Dendritic cell treated with granulocyte-macrophage colony-stimulating factor and Interleukin-4, amounts not matched to agents 40 ng/mL and 50 ng/mL, for 4 days (primary cell): ENCODE data around the gene RAB10.
"Not testable (repeated sequence)": the region's sequence is repeated elsewhere in the genome, so short reads cannot be mapped to it uniquely, and the experiment has no call there.

Experiments used
- H3K27ac Mint-ChIP-seq: one replicate; pipeline ENCODE4 v1.8.0; 2022; ENCODE audit warnings: mild to moderate bottlenecking, mixed read lengths
- H3K27me3 Mint-ChIP-seq: one replicate; pipeline ENCODE4 v1.8.0; 2022; ENCODE audit warnings: mild to moderate bottlenecking, mixed read lengths
- H3K36me3 Mint-ChIP-seq: one replicate; pipeline ENCODE4 v1.8.0; 2022; ENCODE audit warnings: low read depth, mixed read lengths
- H3K4me1 Mint-ChIP-seq: one replicate; pipeline ENCODE4 v1.8.0; 2022; ENCODE audit warnings: low read depth, mixed read lengths
- H3K4me3 Mint-ChIP-seq: one replicate; pipeline ENCODE4 v1.8.0; 2022; ENCODE audit warnings: mild to moderate bottlenecking, moderate library complexity, mixed read lengths
- H3K9me3 Mint-ChIP-seq: one replicate; pipeline ENCODE4 v1.8.0; 2022; ENCODE audit warnings: mixed read lengths
- intact Hi-C: fragments of 100-400 bp; cut with micrococcal nuclease; formaldehyde crosslinking; loops from one replicate; pipeline ENCODE4 v1.15.0; 2022

The RAB10 gene

DNA sequence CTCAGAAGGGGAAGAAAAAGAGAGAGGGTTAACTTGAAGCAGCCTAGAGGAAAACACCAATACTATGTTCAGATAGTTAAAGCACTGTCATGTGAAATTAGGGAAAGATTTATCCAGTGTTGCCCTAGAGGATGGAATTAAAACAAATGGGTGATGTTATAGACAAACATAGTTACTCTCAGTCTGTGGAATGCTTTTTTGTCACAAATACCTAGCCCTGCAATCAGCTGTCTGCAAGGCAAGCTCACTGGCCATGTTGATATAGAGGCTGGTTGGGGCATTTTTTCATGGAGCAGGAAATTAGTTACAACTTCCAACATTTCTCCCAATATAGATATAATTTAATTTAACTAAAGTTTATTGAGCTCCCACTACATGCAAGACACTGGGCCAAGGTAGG, 8.4 kb upstream of the RAB10 start:
- Mint-ChIP-seq H3K9me3 (no peaks in the 10 kb centered on the region), H3K36me3 (no peaks in the 10 kb centered on the region), H3K27ac (no peak overlapping the region), H3K4me1 (peaks cover 10% of the 10 kb centered on the region), H3K27me3 (no peaks in the 10 kb centered on the region), H3K4me3 (no peak overlapping the region)
- intact Hi-C loops, result no loop called here

GRCh38 chr2:26028083-26028482, 5.8 kb upstream of the RAB10 start:
- H3K9me3 Mint-ChIP-seq, intact Hi-C loops, H3K4me3 Mint-ChIP-seq, H3K36me3 Mint-ChIP-seq, H3K27me3 Mint-ChIP-seq, H3K27ac Mint-ChIP-seq: not testable (repeated sequence)
- H3K4me1 Mint-ChIP-seq, result peaks cover 21% of the 10 kb centered on the region

DNA sequence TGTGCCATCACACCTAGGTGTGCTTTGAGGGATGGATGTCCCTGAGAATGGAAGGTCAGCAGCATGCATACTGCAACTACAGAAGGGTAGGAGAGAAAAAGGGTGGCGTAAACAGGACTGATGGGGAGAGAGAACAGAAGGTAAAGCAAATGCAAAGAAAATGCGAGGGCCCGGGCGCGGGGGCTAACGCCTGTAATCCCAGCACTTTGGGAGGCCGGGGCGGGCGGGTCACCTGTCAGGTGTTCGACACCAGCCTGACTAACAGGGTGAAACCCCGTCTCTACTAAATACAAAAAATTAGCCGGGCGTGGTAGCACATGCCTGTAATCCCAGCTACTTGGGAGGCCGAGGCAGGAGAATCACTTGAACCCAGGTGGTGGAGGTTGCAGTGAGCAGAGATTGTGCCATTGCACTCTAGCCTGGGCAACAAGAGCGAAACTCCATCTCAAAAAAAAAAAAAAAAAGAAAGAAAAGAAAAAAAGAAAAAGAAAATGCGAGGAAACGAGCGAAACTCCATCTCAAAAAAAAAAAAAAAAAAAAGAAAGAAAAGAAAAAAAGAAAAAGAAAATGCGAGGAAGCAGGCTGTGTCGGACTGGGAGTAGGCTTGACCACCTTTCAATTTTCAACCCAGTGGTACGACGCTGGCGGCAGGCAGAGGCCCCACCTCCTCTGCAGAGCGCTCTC, 1.2 kb upstream of the RAB10 start:
- H3K9me3 Mint-ChIP-seq, H3K27me3 Mint-ChIP-seq: not testable (repeated sequence)
- peaks cover 29% of the 10 kb centered on the region for H3K4me1 Mint-ChIP-seq
- intact Hi-C loops, result loop anchor here (2.0 kb wide), 1 partner anchor 24 kb away; no protein-coding TSS in a partner anchor
- peaks cover 44% of the 10 kb centered on the region for H3K36me3 Mint-ChIP-seq
- peak overlapping the region; percentile 93 for H3K27ac Mint-ChIP-seq
- peak overlapping the region; percentile 81 for H3K4me3 Mint-ChIP-seq

DNA sequence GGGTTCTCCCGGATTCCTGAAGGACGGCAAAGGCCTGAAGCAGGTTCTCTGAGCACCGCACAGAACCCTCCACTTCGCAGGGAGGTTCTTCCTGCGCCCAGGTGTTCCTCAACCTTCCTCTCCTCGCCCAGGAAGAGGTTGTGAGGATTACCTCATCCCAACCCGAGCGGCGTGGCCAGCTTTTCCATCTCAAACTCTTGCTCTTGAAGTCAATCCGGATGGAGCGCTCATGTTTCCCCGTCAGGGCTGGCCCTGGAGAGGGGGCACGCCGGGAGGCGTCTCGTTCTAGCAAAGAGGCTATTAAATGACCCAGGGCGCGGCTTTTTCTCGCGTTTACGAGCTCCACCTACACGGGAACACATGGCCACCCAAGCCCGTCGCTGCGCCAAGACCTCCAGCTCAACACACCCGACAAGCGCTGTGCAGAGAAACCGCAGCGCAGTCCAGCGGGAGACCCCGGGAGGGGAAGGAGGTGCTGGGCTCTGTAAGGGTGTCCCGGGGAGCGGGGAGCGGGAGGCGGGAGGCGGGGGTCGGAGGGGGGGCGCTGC, 540 bp upstream of the RAB10 start:
- Mint-ChIP-seq H3K36me3 (peaks cover 50% of the 10 kb centered on the region), H3K9me3 (no peaks in the 10 kb centered on the region), H3K4me3 (peak overlapping the region; percentile 81), H3K4me1 (peaks cover 35% of the 10 kb centered on the region), H3K27me3 (no peaks in the 10 kb centered on the region), H3K27ac (peak overlapping the region; percentile 93)
- intact Hi-C loops, result loop anchor here (2.0 kb wide), 1 partner anchor 25 kb away; no protein-coding TSS in a partner anchor

DNA sequence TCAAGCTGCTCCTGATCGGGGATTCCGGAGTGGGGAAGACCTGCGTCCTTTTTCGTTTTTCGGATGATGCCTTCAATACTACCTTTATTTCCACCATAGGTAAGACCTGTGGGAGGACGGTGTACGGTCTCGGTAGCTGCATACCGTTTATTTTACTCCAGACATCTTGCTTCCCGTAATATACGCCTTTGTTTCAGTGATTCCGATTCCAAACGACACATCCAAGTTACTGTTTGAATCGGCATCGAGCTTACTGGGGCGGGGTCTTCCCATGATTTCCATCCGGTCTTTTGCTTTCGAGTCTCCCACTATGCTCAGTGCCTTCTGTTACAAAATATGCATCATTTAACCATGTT, 731 bp downstream of the RAB10 start:
- intact Hi-C loops, result loop anchor here (2.0 kb wide), 2 partner anchors 32 to 44 kb away; no protein-coding TSS in a partner anchor
- Mint-ChIP-seq H3K9me3 (no peaks in the 10 kb centered on the region), H3K4me3 (peak overlapping the region; percentile 93), H3K27me3 (no peaks in the 10 kb centered on the region), H3K36me3 (peaks cover 55% of the 10 kb centered on the region), H3K27ac (peak overlapping the region; percentile 93), H3K4me1 (peaks cover 40% of the 10 kb centered on the region)

- Mint-ChIP-seq H3K27ac (peak overlapping the region; percentile 93), H3K9me3 (no peaks in the 10 kb centered on the region), H3K4me3 (peak overlapping the region; percentile 93), H3K4me1 (peaks cover 42% of the 10 kb centered on the region), H3K36me3 (peaks cover 57% of the 10 kb centered on the region), H3K27me3 (no peaks in the 10 kb centered on the region)
- intact Hi-C loops, result loop anchor here (2.0 kb wide), 2 partner anchors 32 to 44 kb away; no protein-coding TSS in a partner anchor
These were observed 1.3 kb downstream of the RAB10 start for GRCh38 chr2:26035090-26035743.

DNA sequence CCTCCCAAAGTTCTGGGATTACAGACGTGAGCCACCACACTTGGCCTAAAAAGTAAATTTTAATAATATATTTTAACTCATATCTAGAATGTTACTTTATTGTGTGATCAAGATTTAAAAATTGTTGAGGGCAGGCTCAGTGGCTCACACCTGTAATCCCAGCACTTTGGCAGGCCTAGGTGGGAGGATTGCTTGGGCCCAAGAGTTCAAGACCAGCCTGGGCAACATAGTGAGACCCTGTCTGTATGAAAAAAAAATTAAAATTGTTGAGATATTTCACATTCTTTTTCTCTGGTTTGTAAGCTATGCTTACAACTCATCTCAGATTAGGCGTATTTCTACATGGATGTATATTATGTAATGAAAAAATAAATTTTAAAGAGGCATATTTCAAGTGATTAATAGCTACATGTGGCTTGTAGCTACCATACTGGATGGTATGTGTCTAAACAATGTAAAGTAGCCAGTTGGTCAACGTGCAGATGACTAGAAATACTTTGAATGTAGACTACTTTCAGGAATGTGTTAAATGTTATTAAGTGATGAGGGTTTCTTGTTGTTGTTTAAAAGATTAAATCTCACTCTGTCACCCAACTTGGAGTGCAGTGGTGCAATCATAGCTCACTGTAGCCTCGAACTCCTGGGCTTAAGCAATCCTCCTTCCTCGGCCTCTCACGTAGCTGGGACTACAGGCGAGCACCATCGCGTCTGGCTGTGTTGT, 5.9 kb downstream of the RAB10 start:
- H3K36me3 Mint-ChIP-seq, result peaks cover 72% of the 10 kb centered on the region
- no peak overlapping the region for H3K4me3 Mint-ChIP-seq
- H3K4me1 Mint-ChIP-seq, result peaks cover 70% of the 10 kb centered on the region
- intact Hi-C loops, result loop anchor here (10.0 kb wide), 1 partner anchor 55 kb away; no protein-coding TSS in a partner anchor
- no peak overlapping the region for H3K27ac Mint-ChIP-seq
- no peaks in the 10 kb centered on the region for H3K27me3 Mint-ChIP-seq
- no peaks in the 10 kb centered on the region for H3K9me3 Mint-ChIP-seq

DNA sequence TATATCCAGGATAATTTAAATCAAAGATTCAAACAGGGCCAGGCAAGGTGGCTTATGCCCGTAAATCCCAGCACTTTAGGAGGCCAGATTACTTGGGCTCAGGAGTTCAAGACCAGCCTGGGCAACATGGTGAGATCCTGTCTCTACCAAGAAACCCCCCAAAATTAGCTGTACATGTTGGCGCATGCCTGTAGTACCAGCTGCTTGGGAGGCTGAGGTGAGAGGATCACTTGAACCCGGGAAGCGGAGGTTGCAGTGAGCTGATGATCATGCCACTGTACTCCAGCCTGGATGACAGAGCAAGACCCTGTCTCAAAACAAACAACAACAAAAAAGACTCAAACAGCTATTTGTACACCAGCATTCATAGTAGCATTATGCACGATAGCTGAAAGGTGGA, 9.2 kb downstream of the RAB10 start:
- Mint-ChIP-seq H3K4me1 (peaks cover 72% of the 10 kb centered on the region), H3K27me3 (no peaks in the 10 kb centered on the region), H3K9me3 (no peaks in the 10 kb centered on the region), H3K27ac (no peak overlapping the region), H3K4me3 (no peak overlapping the region), H3K36me3 (peaks cover 65% of the 10 kb centered on the region)
- intact Hi-C loops, result loop anchor here (10.0 kb wide), 1 partner anchor 52 kb away; no protein-coding TSS in a partner anchor

DNA sequence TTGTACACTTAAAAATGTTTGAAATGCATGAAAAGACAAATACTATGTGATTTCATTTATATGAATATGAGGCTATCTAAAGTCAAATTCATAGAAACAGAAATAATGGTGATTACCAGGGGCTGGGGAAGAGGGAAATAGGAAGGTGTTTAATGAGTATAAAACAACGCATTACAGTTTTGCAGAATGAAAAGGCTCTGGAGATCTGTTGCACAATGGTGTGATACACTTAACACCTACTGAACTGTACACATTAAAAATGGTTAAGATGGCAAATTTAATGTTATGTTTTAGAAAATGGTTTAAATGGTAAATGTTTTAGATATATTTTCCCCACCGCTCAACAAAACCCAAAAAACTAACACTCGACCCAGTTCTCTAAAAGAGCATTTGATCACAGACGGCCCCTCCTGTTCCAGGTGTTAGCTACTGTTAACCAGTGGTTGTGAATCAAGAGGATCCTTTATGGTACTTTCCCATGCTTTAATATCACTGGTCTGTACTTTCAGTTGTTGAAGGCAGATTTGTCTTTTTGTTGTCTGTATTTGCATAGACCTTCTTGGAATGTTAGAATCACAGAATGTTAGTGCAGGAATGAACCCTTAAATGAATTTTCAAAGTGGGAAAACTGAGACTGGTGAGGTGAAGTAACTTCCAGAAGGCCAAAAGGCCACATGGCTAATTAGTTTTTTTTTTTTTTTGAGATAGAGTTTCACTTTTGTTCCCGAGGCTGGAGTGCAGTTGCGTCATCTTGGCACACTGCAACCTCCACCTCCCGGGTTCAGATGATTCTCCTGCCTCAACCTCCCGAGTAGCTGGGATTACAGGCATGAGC, 10.2 kb downstream of the RAB10 start:
- no peaks in the 10 kb centered on the region for H3K9me3 Mint-ChIP-seq
- intact Hi-C loops, result loop anchor here (10.0 kb wide), 1 partner anchor 51 kb away; no protein-coding TSS in a partner anchor
- peak overlapping the region; percentile 26 for H3K27ac Mint-ChIP-seq
- peaks cover 66% of the 10 kb centered on the region for H3K36me3 Mint-ChIP-seq
- H3K4me1 Mint-ChIP-seq, result peaks cover 74% of the 10 kb centered on the region
- H3K27me3 Mint-ChIP-seq, result no peaks in the 10 kb centered on the region
- H3K4me3 Mint-ChIP-seq, result peak overlapping the region; percentile 45

- Mint-ChIP-seq H3K9me3 (no peaks in the 10 kb centered on the region), H3K27me3 (no peaks in the 10 kb centered on the region), H3K36me3 (peaks cover 74% of the 10 kb centered on the region), H3K27ac (no peak overlapping the region), H3K4me3 (no peak overlapping the region), H3K4me1 (peaks cover 83% of the 10 kb centered on the region)
- intact Hi-C loops, result loop anchor here (10.0 kb wide), 1 partner anchor 46 kb away; no protein-coding TSS in a partner anchor
These were observed 14.9 kb downstream of the RAB10 start for GRCh38 chr2:26048791-26049190.

- no peak overlapping the region for H3K4me3 Mint-ChIP-seq
- intact Hi-C loops, result loop anchor here (10.0 kb wide), 1 partner anchor 45 kb away; no protein-coding TSS in a partner anchor
- H3K27me3 Mint-ChIP-seq, result no peaks in the 10 kb centered on the region
- H3K36me3 Mint-ChIP-seq, result peaks cover 77% of the 10 kb centered on the region
- peak overlapping the region; percentile 6 for H3K27ac Mint-ChIP-seq
- H3K9me3 Mint-ChIP-seq, result no peaks in the 10 kb centered on the region
- peaks cover 83% of the 10 kb centered on the region for H3K4me1 Mint-ChIP-seq
These were observed 15.8 kb downstream of the RAB10 start for GRCh38 chr2:26049641-26050040.

DNA sequence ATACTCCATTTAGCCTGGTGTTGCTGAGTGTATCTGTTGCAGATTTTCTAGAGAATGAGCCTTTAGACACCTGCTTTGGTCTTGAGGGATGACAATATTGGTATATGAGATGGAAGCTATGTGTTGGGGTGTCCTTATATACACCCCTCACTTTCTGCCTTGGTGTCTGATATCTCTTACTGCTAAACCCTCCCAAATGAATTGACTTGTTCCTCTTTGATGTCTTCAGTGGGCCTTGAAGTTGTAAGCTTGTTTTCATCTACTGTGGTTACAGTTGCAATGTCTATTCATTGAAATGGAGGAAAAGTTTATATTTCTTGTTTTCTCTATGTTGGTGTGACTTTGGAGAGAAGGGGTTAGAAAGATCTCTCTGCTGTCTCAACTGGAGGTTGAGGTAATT, 18.9 kb downstream of the RAB10 start:
- no peak overlapping the region for H3K27ac Mint-ChIP-seq
- H3K36me3 Mint-ChIP-seq, result peaks cover 77% of the 10 kb centered on the region
- peaks cover 83% of the 10 kb centered on the region for H3K4me1 Mint-ChIP-seq
- no peak overlapping the region for H3K4me3 Mint-ChIP-seq
- intact Hi-C loops, result no loop called here
- no peaks in the 10 kb centered on the region for H3K27me3 Mint-ChIP-seq
- H3K9me3 Mint-ChIP-seq, result no peaks in the 10 kb centered on the region
